IMR-90 (cell line): ENCODE results near the gene MFAP3. TPM values are rescaled to one million over a fixed set of nuclear protein-coding genes. Genes with fewer than 3 reads are reported as not detected.

Source experiments
- ATAC-seq: fragments of 200-7000 bp; cut with Tn5 transposase; 2 replicates; pipeline ENCODE4 v1.9.1; 2020; ENCODE audit warnings: low read depth, mild to moderate bottlenecking, moderate library complexity
- BruUV-seq: library from RNA; stranded (reverse); fragments of 400-500 nt; replicated peaks from 2 replicates; lab custom pipeline; 2021; lab: Mats Ljungman, UMichigan
- CTCF ChIA-PET: fragments of 300-600 bp; formaldehyde crosslinking; extraction: SDS; loops from one replicate; lab custom pipeline; 2021; ENCODE audit warnings: antibody characterized with exemption; lab: Yijun Ruan, JAX
- POLR2A ChIA-PET: fragments of 300-600 bp; sonication (Branson Sonifier 250); formaldehyde crosslinking; loops from one replicate; lab custom pipeline; 2022; ENCODE audit warnings: antibody characterized with exemption; ENCODE audit not compliant: unreplicated experiment; lab: Charles Lee
- DNase-seq: peaks from one replicate; pipeline ENCODE4 v3.0.0; 2013
- H2AFZ ChIP-seq: replicated peaks from 2 replicates; pipeline ENCODE3; 2013; ENCODE audit warnings: low read length, mild to moderate bottlenecking; ENCODE audit not compliant: poor library complexity
- H2AK5ac ChIP-seq: 2 replicates; pipeline ENCODE4 v1.6.1; 2013; ENCODE audit warnings: low read depth, low read length, inconsistent platforms
- H2AK9ac ChIP-seq: replicated peaks from 2 replicates; pipeline ENCODE3; 2013; ENCODE audit warnings: mild to moderate bottlenecking, low read depth, low read length, moderate library complexity; ENCODE audit not compliant: poor library complexity
- H2BK120ac ChIP-seq: 2 replicates; pipeline ENCODE4 v1.6.1; 2013; ENCODE audit warnings: low read depth, low read length, inconsistent platforms
- H2BK15ac ChIP-seq: 3 replicates; pipeline ENCODE4 v1.6.1; 2013; ENCODE audit warnings: low read depth, low read length, inconsistent platforms
- H2BK20ac ChIP-seq: 2 replicates; pipeline ENCODE4 v1.6.1; 2013; ENCODE audit warnings: low read depth, mild to moderate bottlenecking, inconsistent platforms, low read length, moderate library complexity
- H2BK5ac ChIP-seq: 2 replicates; pipeline ENCODE4 v1.6.1; 2013; ENCODE audit warnings: mild to moderate bottlenecking, low read depth, low read length, inconsistent platforms; ENCODE audit not compliant: poor library complexity, severe bottlenecking
- H3K14ac ChIP-seq: replicated peaks from 2 replicates; pipeline ENCODE4 v1.6.1; 2013; ENCODE audit warnings: low read depth, low read length, inconsistent platforms
- H3K18ac ChIP-seq: 2 replicates; pipeline ENCODE4 v1.6.1; 2013; ENCODE audit warnings: low read depth, low read length, control low read depth
- H3K23ac ChIP-seq: 2 replicates; pipeline ENCODE4 v1.6.1; 2013; ENCODE audit warnings: low read depth, low read length, inconsistent platforms
- H3K27ac ChIP-seq: 2 replicates; pipeline ENCODE4 v1.5.1; 2013; ENCODE audit warnings: mild to moderate bottlenecking, control low read depth, low read length; ENCODE audit not compliant: insufficient read depth
- H3K27me3 ChIP-seq: 2 replicates; pipeline ENCODE4 v1.6.1; 2013; ENCODE audit warnings: low read length; ENCODE audit not compliant: control insufficient read depth, insufficient read depth
- H3K36me3 ChIP-seq: 2 replicates; pipeline ENCODE4 v1.6.1; 2013; ENCODE audit warnings: low read length, mixed read lengths; ENCODE audit not compliant: control insufficient read depth, insufficient read depth
- H3K4ac ChIP-seq: 2 replicates; pipeline ENCODE4 v1.6.1; 2013; ENCODE audit warnings: low read depth, low read length, inconsistent platforms
- H3K4me1 ChIP-seq: 2 replicates; pipeline ENCODE4 v1.6.1; 2013; ENCODE audit warnings: low read length, mixed read lengths; ENCODE audit not compliant: control insufficient read depth, insufficient read depth
- H3K4me2 ChIP-seq: 2 replicates; pipeline ENCODE4 v1.6.1; 2013; ENCODE audit warnings: low read depth, mild to moderate bottlenecking, control low read depth, low read length, moderate library complexity
- H3K4me3 ChIP-seq: 2 replicates; pipeline ENCODE4 v1.5.1; 2013; ENCODE audit warnings: low read depth, mild to moderate bottlenecking, control low read depth, low read length, moderate library complexity; ENCODE audit not compliant: insufficient read depth
- H3K56ac ChIP-seq: 2 replicates; pipeline ENCODE4 v1.6.1; 2013; ENCODE audit warnings: low read length, inconsistent platforms; ENCODE audit not compliant: insufficient read depth; ENCODE audit errors: extremely low read depth
- H3K79me1 ChIP-seq, 2 experiments: 2 replicates each; pipeline ENCODE4 v1.6.1; 2013; ENCODE audit warnings: low read length in 2 of 2, inconsistent platforms in 1 of 2, low read depth in 1 of 2
- H3K9ac ChIP-seq: 2 replicates; pipeline ENCODE4 v1.6.1; 2013; ENCODE audit warnings: low read depth, low read length, control low read depth
- H3K9me1 ChIP-seq: 2 replicates; pipeline ENCODE4 v1.6.1; 2013; ENCODE audit warnings: low read length, inconsistent platforms; ENCODE audit not compliant: insufficient read depth
- H3K9me3 ChIP-seq: 2 replicates; pipeline ENCODE4 v1.6.1; 2013; ENCODE audit warnings: low read length; ENCODE audit not compliant: control insufficient read depth, insufficient read depth
- H4K20me1 ChIP-seq: 2 replicates; pipeline ENCODE4 v1.6.1; 2013; ENCODE audit warnings: low read length, inconsistent platforms; ENCODE audit not compliant: insufficient read depth
- H4K5ac ChIP-seq: 2 replicates; pipeline ENCODE4 v1.6.1; 2013; ENCODE audit warnings: mild to moderate bottlenecking, low read depth, low read length, control low read depth
- H4K8ac ChIP-seq, 2 experiments: 2 replicates each; pipeline ENCODE4 v1.6.1; 2013; ENCODE audit warnings: low read depth in 2 of 2, low read length in 2 of 2, control low read depth in 1 of 2, inconsistent platforms in 1 of 2
- H4K91ac ChIP-seq: 2 replicates; pipeline ENCODE4 v1.6.1; 2013; ENCODE audit warnings: low read depth, low read length, inconsistent platforms; ENCODE audit not compliant: insufficient read depth
- BHLHE40 ChIP-seq: fragments of 150-350 bp; IDR thresholded peaks from 2 replicates; pipeline ENCODE4 v1.6.1; 2016; ENCODE audit warnings: mild to moderate bottlenecking, low read depth, low read length
- CEBPB ChIP-seq: IDR thresholded peaks from 2 replicates; pipeline ENCODE4 v1.6.1; 2012; ENCODE audit warnings: low read depth, low read length, improper control_type of control experiment
- CHD1 ChIP-seq: IDR thresholded peaks from 2 replicates; pipeline ENCODE4 v1.6.1; 2012; ENCODE audit warnings: low read depth, low read length, improper control_type of control experiment
- FOS ChIP-seq: fragments of 150-350 bp; IDR thresholded peaks from 2 replicates; pipeline ENCODE4 v1.6.1; 2016; ENCODE audit warnings: low read depth, low read length
- MAFK ChIP-seq: IDR thresholded peaks from 2 replicates; pipeline ENCODE4 v1.6.1; 2012; ENCODE audit warnings: low read depth, low read length, improper control_type of control experiment
- MAZ ChIP-seq: IDR thresholded peaks from 2 replicates; pipeline ENCODE4 v1.6.1; 2012; ENCODE audit warnings: low read depth, mild to moderate bottlenecking, low read length, improper control_type of control experiment, moderate library complexity, borderline replicate concordance
- MXI1 ChIP-seq: IDR thresholded peaks from 2 replicates; pipeline ENCODE4 v1.6.1; 2012; ENCODE audit warnings: low read depth, mild to moderate bottlenecking, low read length, moderate library complexity, borderline replicate concordance
- NFE2L2 ChIP-seq: fragments of 150-350 bp; IDR thresholded peaks from 2 replicates; pipeline ENCODE4 v1.6.1; 2016; ENCODE audit warnings: low read depth, mild to moderate bottlenecking, low read length
- POLR2A ChIP-seq: IDR thresholded peaks from 2 replicates; pipeline ENCODE4 v1.6.1; 2012; ENCODE audit warnings: mild to moderate bottlenecking, low read depth, low read length
- RAD21 ChIP-seq: IDR thresholded peaks from 2 replicates; pipeline ENCODE4 v1.6.1; 2012; ENCODE audit warnings: low read length, improper control_type of control experiment
- RCOR1 ChIP-seq: IDR thresholded peaks from 2 replicates; pipeline ENCODE4 v1.6.1; 2012; ENCODE audit warnings: mild to moderate bottlenecking, low read length, improper control_type of control experiment; ENCODE audit not compliant: insufficient replicate concordance
- RFX5 ChIP-seq: IDR thresholded peaks from 2 replicates; pipeline ENCODE4 v1.8.0; 2012; ENCODE audit warnings: low read depth, mild to moderate bottlenecking, low read length, moderate library complexity
- SMC3 ChIP-seq: fragments of 150-350 bp; IDR thresholded peaks from 2 replicates; pipeline ENCODE4 v1.6.1; 2016; ENCODE audit warnings: low read depth, mild to moderate bottlenecking, antibody characterized with exemption, low read length, moderate library complexity
- WGBS, 2 experiments: methylation state at CpG; one replicate each; pipeline versions ENCODE4 v1.1.5 to v1.1.7; 2013; ENCODE audit warnings: missing lambda C conversion rate in 2 of 2; ENCODE audit not compliant: insufficient read length in 1 of 2; ENCODE audit errors: extremely low coverage in 2 of 2; 5-methylcytosine and 5-hydroxymethylcytosine counted together
- dilution Hi-C: fragments of 300-500 bp; cut with HindIII; formaldehyde crosslinking; loops from one replicate; pipeline ENCODE4 v1.14.3; 2018; ENCODE audit warnings: low sequenced_read_pairs; ENCODE audit not compliant: unreplicated experiment
- in situ Hi-C: fragments of 300-500 bp; cut with MboI; formaldehyde crosslinking; loops from 3 replicates; pipeline ENCODE4 v1.14.3; 2019; ENCODE audit warnings: low sequenced_read_pairs, inconsistent platforms, mixed read lengths
- intact Hi-C: fragments of 100-400 bp; cut with micrococcal nuclease; formaldehyde crosslinking; loops from 2 replicates; pipeline ENCODE4 v1.10.0; 2022
- polyA plus RNA-seq, 3 experiments: library from polyadenylated mRNA; depleted of rRNA; stranded (reverse); fragments of >200 nt; gene quantifications; 2 replicates each; pipeline ENCODE4 v1.2.3, GENCODE V29; 2012; ENCODE audit warnings: low replicate concordance in 1 of 3
- total RNA-seq: library from RNA; depleted of rRNA; stranded (reverse); fragments of >200 nt; gene quantifications from 2 replicates; pipeline ENCODE4 v1.2.3, GENCODE V29; 2012
- TF ChIP-seq, protein P1 (sequence below): conservative IDR thresholded peaks from 2 replicates; pipeline ENCODE4 v1.5.1; 2012; ENCODE audit warnings: mild to moderate bottlenecking, low read depth, low read length, improper control_type of control experiment
- TF ChIP-seq, protein P2 (sequence below): fragments of 150-350 bp; IDR thresholded peaks from 2 replicates; pipeline ENCODE4 v1.6.1; 2016; ENCODE audit warnings: low read depth, mild to moderate bottlenecking, low read length, moderate library complexity, borderline replicate concordance
- TF ChIP-seq, protein P3 (sequence below): fragments of 150-350 bp; IDR thresholded peaks from 2 replicates; pipeline ENCODE4 v1.6.1; 2017; ENCODE audit warnings: mild to moderate bottlenecking, antibody characterized with exemption, low read length, low read depth

MFAP3 gene
- total and polyA plus RNA-seq, 2 of the 4 experiments (the other 2 are of a cell fraction) = 15.2 to 67.0 TPM

DNA sequence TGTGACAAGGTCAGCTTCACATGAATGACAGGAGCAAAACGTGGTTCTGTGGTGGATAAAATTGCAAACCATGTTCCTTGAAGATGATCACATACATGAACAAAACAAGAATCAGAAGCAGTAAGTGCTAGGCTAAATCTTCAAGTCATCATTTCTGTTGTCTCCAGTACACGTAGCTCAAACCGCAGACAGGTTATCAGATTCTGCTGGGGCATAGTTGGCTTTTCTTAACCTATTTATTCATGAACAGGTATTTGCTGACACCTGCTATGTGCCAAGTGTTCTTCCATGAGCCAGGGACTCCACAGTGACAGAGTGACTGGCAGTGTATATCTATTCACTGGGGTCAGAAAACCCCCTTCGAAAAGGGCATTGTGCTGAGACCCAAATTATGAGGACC is 20.8 kb downstream of the MFAP3 start:
- no peak for ATAC-seq
- no peak overlapping the region for H3K4me2 ChIP-seq
- H3K27ac ChIP-seq = no peak overlapping the region
- H2AFZ ChIP-seq = no peak overlapping the region
- 100% methylated on average over 1 of the region's 4 CpGs; no CpG with 5 or more reads in 1 of the 2 experiments for WGBS, 2 experiments
- no peak overlapping the region for H3K4me3 ChIP-seq
- CTCF ChIA-PET = interaction anchor here (0.6 kb wide), 1 partner anchor 345 kb away, joined by 3 read pairs; no protein-coding TSS in a partner anchor
- TF ChIP-seq SMC3 (no peak), FOS (no peak), CHD1 (no peak), POLR2A (no peak), MAFK (no peak), MAZ (no peak), MXI1 (no peak), RCOR1 (no peak), RAD21 (no peak), NFE2L2 (no peak), BHLHE40 (no peak), CEBPB (no peak), RFX5 (no peak)
- TF ChIP-seq, protein P1, sequence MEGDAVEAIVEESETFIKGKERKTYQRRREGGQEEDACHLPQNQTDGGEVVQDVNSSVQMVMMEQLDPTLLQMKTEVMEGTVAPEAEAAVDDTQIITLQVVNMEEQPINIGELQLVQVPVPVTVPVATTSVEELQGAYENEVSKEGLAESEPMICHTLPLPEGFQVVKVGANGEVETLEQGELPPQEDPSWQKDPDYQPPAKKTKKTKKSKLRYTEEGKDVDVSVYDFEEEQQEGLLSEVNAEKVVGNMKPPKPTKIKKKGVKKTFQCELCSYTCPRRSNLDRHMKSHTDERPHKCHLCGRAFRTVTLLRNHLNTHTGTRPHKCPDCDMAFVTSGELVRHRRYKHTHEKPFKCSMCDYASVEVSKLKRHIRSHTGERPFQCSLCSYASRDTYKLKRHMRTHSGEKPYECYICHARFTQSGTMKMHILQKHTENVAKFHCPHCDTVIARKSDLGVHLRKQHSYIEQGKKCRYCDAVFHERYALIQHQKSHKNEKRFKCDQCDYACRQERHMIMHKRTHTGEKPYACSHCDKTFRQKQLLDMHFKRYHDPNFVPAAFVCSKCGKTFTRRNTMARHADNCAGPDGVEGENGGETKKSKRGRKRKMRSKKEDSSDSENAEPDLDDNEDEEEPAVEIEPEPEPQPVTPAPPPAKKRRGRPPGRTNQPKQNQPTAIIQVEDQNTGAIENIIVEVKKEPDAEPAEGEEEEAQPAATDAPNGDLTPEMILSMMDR = no peak
- TF ChIP-seq, protein P2, sequence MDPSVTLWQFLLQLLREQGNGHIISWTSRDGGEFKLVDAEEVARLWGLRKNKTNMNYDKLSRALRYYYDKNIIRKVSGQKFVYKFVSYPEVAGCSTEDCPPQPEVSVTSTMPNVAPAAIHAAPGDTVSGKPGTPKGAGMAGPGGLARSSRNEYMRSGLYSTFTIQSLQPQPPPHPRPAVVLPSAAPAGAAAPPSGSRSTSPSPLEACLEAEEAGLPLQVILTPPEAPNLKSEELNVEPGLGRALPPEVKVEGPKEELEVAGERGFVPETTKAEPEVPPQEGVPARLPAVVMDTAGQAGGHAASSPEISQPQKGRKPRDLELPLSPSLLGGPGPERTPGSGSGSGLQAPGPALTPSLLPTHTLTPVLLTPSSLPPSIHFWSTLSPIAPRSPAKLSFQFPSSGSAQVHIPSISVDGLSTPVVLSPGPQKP = no peak
- TF ChIP-seq, protein P3, sequence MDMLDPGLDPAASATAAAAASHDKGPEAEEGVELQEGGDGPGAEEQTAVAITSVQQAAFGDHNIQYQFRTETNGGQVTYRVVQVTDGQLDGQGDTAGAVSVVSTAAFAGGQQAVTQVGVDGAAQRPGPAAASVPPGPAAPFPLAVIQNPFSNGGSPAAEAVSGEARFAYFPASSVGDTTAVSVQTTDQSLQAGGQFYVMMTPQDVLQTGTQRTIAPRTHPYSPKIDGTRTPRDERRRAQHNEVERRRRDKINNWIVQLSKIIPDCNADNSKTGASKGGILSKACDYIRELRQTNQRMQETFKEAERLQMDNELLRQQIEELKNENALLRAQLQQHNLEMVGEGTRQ = no peak
- no peak overlapping the region for H2BK15ac ChIP-seq
- no peak overlapping the region for H2BK120ac ChIP-seq
- H4K5ac ChIP-seq = no peak overlapping the region
- H3K14ac ChIP-seq = no peak overlapping the region
- no peak overlapping the region for H3K56ac ChIP-seq
- no peak overlapping the region for H4K91ac ChIP-seq
- H3K9me1 ChIP-seq = no peaks in the 10 kb centered on the region; the same call in 1 of the 2 replicates
- no peak overlapping the region for H3K4ac ChIP-seq
- H4K8ac ChIP-seq = no peak overlapping the region
- dilution Hi-C loops = no loop called here
- POLR2A ChIA-PET = no interaction called here
- no peaks in the 10 kb centered on the region for H3K27me3 ChIP-seq
- in situ Hi-C loops = no loop called here
- DNase-seq = no peak
- intact Hi-C loops = no loop called here
- no peak overlapping the region for H2AK5ac ChIP-seq
- H3K79me1 ChIP-seq = peaks cover 6 to 8% of the 10 kb centered on the region in 2 experiments; a peak in 2 of 4 replicates
- H4K20me1 ChIP-seq = 0 out of 2 replicates have a peak, but pooled peaks cover 7% of the 10 kb centered on the region
- peaks cover 2% of the 10 kb centered on the region for H3K4me1 ChIP-seq
- H3K9ac ChIP-seq = no peak overlapping the region
- H2AK9ac ChIP-seq = no peak overlapping the region
- no peak overlapping the region for H2BK20ac ChIP-seq
- no peak overlapping the region for H3K23ac ChIP-seq
- H2BK5ac ChIP-seq = no peak overlapping the region
- H3K36me3 ChIP-seq = peaks cover 3% of the 10 kb centered on the region; the same call in 1 of the 2 replicates
- BruUV-seq = no TSS peak
- H3K18ac ChIP-seq = no peak overlapping the region
- H3K9me3 ChIP-seq = no peaks in the 10 kb centered on the region
